GM12875 (cell line): ENCODE data around the gene LRRC75A.

ENCODE experiments used
- H3K4me3 ChIP-seq: one replicate; pipeline ENCODE4 v1.5.1; 2011; ENCODE audit warnings: low read depth, low read length, control low read depth
- TF ChIP-seq, protein P1 (sequence below): IDR thresholded peaks from 2 replicates; pipeline ENCODE4 v1.5.1; 2011; ENCODE audit warnings: low read depth, mild to moderate bottlenecking, control low read depth, inconsistent platforms, low read length, moderate library complexity, borderline replicate concordance; ENCODE audit not compliant: insufficient read depth

LRRC75A gene

DNA sequence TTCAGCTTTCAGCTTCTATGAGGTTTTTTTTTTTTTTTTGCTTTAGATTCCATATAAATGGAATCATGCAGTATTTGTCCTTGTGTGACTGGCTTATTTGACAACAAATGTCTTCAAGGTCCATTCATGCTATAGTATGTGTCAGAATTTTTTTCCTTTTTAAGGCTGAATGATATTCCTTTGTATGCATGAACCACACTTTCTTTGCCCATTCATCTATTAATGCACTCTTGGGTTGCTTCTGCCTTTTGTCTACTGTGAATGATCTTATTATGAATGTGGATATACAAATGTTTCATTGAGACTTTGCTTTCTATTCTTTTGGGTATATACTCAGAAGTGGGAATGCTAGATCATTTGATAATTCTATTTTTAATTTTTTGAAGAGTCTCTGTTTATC, 27.0 kb upstream of the LRRC75A start:
- TF ChIP-seq, protein P1, sequence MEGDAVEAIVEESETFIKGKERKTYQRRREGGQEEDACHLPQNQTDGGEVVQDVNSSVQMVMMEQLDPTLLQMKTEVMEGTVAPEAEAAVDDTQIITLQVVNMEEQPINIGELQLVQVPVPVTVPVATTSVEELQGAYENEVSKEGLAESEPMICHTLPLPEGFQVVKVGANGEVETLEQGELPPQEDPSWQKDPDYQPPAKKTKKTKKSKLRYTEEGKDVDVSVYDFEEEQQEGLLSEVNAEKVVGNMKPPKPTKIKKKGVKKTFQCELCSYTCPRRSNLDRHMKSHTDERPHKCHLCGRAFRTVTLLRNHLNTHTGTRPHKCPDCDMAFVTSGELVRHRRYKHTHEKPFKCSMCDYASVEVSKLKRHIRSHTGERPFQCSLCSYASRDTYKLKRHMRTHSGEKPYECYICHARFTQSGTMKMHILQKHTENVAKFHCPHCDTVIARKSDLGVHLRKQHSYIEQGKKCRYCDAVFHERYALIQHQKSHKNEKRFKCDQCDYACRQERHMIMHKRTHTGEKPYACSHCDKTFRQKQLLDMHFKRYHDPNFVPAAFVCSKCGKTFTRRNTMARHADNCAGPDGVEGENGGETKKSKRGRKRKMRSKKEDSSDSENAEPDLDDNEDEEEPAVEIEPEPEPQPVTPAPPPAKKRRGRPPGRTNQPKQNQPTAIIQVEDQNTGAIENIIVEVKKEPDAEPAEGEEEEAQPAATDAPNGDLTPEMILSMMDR: no peak
- H3K4me3 ChIP-seq: no peak overlapping the region

GRCh38 chr17:16517477-16517876, 25.5 kb upstream of the LRRC75A start:
- H3K4me3 ChIP-seq: no peak overlapping the region
- TF ChIP-seq, protein P1: no peak

DNA sequence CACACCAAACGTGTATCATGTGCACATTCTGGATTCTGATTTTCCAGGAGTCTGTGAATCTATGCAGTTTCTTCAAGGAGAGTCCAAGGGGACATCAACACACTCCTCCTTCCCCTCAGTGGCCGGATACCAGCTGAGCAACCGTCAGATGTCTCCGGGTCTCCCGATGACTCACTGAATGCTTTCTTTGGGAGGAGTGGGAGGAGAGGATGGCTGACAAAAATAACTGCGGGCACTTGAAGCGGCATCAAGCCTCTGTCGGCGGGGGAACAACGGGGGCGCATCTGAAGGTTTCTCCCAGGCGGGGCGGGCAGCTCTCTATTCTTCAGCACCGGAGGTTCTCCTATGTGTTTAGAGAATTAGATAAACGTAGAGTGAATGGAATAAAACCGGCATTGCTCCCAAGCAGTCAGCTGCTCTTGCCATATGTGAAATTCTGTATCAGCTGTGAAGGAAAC, 24.6 kb upstream of the LRRC75A start:
- H3K4me3 ChIP-seq: no peak overlapping the region
- TF ChIP-seq, protein P1: no peak

DNA sequence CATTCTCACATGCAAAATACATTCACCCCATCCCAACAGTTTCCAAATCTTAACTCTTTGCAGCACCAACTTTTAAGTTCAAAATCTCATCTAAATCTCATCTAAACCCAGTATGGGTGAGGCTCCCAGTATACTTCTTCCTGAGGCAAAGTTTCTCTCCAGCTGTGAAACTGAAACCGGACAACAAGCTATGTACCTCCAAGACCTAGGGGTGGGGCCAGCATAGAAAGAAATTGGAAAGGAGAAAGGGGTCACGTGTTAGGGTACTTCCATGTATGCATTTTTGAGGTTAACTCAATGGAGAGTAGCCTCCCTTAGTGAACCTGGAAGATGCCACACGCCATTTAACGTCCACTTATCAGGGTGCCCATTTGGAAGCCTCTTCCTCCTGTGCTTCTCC, 23.9 kb upstream of the LRRC75A start:
- TF ChIP-seq, protein P1: no peak
- H3K4me3 ChIP-seq: no peak overlapping the region

GRCh38 chr17:16513873-16514272, 21.9 kb upstream of the LRRC75A start:
- TF ChIP-seq, protein P1: no peak
- no peak overlapping the region for H3K4me3 ChIP-seq

GRCh38 chr17:16512011-16512410, 20.0 kb upstream of the LRRC75A start:
- TF ChIP-seq, protein P1: no peak
- H3K4me3 ChIP-seq: no peak overlapping the region

GRCh38 chr17:16511593-16511992, 19.6 kb upstream of the LRRC75A start:
- H3K4me3 ChIP-seq: no peak overlapping the region
- TF ChIP-seq, protein P1: no peak
